Measurements from ENCODE around the gene MLH3. TPM values are rescaled to one million over a fixed set of nuclear protein-coding genes. Genes with fewer than 3 reads are reported as not detected.

Gene MLH3
- total RNA-seq, 1 experiment from 2014 or later, result 20.6 TPM

DNA sequence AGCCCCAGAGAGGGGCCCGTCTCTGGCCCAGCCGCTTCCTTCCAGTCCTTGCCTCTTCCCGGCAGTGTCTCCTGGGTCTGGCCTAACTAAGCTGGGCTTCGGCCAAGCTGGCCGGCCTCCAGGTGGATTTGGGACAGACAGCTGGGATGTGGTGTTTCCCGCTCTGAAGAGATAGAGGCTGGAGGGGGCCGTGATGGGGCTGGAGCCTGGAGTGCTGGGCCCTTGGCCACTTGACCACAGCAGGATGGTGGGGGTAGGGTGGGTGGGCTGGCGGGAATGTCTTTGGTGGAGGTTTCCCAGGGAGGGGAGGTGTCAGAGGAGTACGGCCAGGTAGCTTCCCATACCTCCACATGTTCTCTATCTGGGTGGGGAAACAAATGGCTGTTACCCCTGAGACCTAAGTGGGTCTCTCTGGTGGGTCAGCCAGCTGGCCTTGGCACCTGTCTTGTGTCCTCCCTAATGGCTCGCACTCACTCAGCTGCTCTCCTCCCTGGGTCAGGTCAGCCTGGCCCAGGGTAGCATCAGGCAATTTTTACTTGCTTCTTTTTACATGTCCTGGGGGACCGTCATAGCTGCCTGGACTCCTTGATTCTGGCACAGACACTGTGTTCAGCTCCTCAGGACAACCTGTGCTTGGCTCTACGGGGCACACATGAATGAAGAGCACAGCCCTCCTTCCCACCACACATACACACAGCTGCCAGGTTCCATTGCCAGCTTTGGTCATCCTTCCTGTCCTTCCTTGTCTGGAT, 76.0 kb downstream of the MLH3 start:
- H3K27me3 ChIP-seq (replicated peaks), result no peaks in the 10 kb centered on the region
- H3K4me3 ChIP-seq, result no peak overlapping the region
- no peak for DNase-seq (ENCODE audit: low read depth in 1 of 2, low spot score in 2 of 2)
- no peaks in the 10 kb centered on the region for H3K9me3 ChIP-seq (replicated peaks)
- no peak overlapping the region for H3K27ac ChIP-seq
- H3K36me3 ChIP-seq, result no peaks in the 10 kb centered on the region
- peaks cover 8% of the 10 kb centered on the region; the same call in 1 of the 2 replicates for H3K4me1 ChIP-seq (replicated peaks)

DNA sequence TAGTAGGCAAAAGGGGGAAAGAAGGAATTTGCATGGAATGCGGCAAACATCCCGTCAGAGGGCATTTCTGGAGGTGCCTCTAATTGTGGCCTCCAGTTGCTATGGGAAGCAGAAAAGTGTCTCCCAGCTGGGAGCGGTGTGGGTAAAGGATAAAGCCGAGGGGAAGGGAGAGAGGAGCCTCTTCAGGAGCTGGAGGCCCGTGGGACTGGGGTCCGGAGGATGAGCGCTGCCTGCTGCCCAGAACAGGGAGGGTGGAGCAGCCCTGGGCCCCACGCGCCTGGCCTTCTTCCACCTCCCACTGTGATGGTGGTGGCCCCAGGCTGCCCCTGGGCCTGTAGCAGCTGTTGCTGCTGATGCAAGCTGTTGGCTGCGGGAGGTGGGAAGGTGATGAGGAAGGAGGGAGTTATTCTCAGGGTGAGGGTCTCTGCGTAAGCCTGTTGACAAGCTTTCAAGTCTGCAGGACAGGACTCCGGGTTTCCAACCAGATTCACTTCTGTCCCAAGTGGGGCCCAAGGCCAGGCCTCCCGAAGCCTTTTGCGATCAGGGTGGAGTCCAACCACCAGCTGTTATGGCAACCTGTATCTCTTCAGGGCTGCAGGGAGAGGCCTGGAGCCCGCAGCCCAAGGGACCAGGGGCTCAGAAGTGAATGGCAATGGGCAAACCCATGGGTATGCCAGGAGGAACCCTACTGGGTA, 76.8 kb downstream of the MLH3 start:
- H3K36me3 ChIP-seq, result no peaks in the 10 kb centered on the region
- H3K4me3 ChIP-seq, result no peak overlapping the region
- no peak for DNase-seq (ENCODE audit: low read depth in 1 of 2, low spot score in 2 of 2)
- H3K4me1 ChIP-seq (replicated peaks), result peaks cover 5% of the 10 kb centered on the region; the same call in 1 of the 2 replicates
- H3K27ac ChIP-seq, result no peak overlapping the region
- H3K9me3 ChIP-seq (replicated peaks), result no peaks in the 10 kb centered on the region
- H3K27me3 ChIP-seq (replicated peaks), result no peaks in the 10 kb centered on the region

DNA sequence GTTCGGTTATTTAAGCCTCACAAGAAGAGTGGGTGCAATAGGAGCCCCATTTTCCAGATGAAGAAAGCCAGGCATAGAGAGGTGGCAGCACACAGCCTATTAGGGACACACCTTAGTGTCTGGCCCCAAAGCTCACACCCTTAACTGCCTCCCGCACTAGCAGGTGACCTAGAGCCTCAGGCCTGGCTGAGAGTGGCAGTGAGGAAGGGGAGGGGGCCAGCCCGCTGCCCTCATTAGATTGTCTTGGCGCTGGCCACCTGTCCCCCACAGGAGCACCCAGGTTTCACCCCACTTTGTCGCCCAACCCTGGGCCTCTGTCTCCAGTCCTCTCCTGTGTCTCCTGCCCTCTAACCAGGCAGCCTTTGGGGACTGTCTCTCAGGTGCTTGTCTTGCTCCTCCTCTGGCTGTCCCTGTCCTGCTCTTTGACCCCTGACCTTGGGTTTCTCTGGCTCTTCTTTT, 77.3 kb downstream of the MLH3 start:
- Histone ChIP-seq H3K4me3 (no peak overlapping the region), H3K9me3 (replicated peaks) (no peaks in the 10 kb centered on the region), H3K27me3 (replicated peaks) (no peaks in the 10 kb centered on the region), H3K4me1 (replicated peaks) (peaks cover 5% of the 10 kb centered on the region; the same call in 1 of the 2 replicates), H3K36me3 (no peaks in the 10 kb centered on the region), H3K27ac (no peak overlapping the region)
- DNase-seq (ENCODE audit: low read depth in 1 of 2, low spot score in 2 of 2), result no peak

DNA sequence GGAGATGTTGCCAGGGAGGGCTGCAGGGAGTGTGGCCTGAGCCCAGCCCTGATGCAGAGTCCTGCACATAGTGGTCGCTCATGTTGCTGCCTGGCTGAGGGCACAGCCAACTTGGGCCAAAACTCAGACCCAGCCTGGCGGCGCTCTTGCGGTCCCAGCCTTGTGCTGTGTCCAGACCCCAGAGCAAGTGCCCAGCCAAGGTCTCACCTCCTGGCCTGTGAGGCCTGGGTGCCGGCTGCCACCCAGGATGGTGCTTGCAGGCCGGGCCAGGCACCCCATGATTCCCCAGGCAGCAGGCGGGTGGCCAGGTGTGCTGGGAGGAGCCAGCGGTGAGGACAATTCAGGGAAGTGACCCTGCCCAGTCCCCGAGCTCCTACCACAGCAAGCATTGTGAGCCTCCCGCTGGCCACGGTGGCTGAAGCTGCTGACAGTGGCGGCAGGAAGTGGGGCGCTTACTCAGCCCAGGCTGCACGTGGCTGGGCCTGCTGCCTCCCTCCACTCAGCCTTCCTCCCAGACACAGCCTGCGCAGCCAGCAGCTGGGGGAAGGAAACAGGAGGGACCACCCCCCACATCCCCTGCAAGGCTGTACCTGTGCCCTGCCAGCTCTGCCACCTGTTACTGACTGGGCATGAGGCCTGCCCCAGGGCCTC, 78.1 kb downstream of the MLH3 start:
- Histone ChIP-seq H3K27ac (no peak overlapping the region), H3K36me3 (no peaks in the 10 kb centered on the region), H3K9me3 (replicated peaks) (no peaks in the 10 kb centered on the region), H3K27me3 (replicated peaks) (no peaks in the 10 kb centered on the region), H3K4me3 (no peak overlapping the region), H3K4me1 (replicated peaks) (peaks cover 5% of the 10 kb centered on the region; the same call in 1 of the 2 replicates)
- DNase-seq (ENCODE audit: low read depth in 1 of 2, low spot score in 2 of 2), result no peak

DNA sequence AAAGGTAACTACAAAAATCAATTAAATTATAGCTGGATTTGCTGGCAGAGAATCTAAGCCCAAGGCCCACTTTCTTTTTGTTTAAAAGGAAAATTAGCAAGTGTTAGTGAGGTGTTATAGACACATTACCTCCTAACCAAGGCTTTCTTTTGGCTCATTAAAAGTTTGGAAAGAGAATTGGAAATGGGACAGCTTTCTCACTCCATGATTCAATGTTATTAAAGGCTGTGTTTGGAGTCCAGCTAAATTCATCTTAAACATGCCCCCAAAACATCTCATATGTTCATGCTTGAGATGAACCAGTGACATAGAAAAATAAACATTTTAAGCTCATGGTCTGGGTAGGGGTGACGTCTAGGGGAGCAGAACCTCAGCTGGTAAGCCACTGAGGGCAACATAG, 82.5 kb downstream of the MLH3 start:
- Histone ChIP-seq H3K4me1 (replicated peaks) (peaks cover 12% of the 10 kb centered on the region; the same call in 1 of the 2 replicates), H3K27ac (no peak overlapping the region), H3K36me3 (no peaks in the 10 kb centered on the region), H3K4me3 (no peak overlapping the region), H3K27me3 (replicated peaks) (no peaks in the 10 kb centered on the region), H3K9me3 (replicated peaks) (no peaks in the 10 kb centered on the region)
- DNase-seq (ENCODE audit: low read depth in 1 of 2, low spot score in 2 of 2), result no peak

DNA sequence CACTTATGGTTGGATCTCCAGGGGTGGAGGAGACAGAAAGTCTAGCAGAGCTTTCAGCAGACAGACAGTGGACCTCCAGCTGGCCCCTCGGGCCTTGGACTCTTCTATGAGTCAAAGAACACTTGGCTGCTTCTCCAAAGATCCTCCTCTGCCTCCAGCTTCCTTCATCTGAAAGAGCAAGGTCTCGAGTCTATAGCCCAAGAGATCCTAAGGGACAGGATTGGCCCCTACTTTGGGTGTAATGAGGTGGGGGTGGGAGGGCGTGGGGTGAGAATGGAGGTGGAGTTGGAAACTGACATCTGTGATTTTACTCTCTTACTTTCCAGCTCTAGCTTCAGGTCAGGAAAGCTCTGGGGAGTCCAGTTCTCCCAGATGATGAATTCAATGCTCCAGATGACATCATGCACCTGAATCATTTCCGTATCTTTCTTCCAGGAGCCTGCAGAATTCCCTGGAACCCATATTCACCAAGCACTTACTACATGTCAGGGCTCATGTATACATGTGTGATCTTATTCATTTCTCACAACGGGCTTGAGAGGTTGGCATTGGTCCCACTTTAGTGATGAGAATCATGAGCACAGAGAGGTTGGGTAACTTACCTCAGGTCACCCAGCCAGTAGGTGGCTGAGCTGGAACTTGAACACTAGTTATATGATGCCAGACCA, 85.6 kb downstream of the MLH3 start:
- H3K36me3 ChIP-seq, result no peaks in the 10 kb centered on the region
- no peak overlapping the region for H3K4me3 ChIP-seq
- H3K9me3 ChIP-seq (replicated peaks), result no peaks in the 10 kb centered on the region
- no peaks in the 10 kb centered on the region for H3K27me3 ChIP-seq (replicated peaks)
- no peak overlapping the region for H3K27ac ChIP-seq
- no peak for DNase-seq (ENCODE audit: low read depth in 1 of 2, low spot score in 2 of 2)
- peaks cover 7% of the 10 kb centered on the region; the same call in 1 of the 2 replicates for H3K4me1 ChIP-seq (replicated peaks)

DNA sequence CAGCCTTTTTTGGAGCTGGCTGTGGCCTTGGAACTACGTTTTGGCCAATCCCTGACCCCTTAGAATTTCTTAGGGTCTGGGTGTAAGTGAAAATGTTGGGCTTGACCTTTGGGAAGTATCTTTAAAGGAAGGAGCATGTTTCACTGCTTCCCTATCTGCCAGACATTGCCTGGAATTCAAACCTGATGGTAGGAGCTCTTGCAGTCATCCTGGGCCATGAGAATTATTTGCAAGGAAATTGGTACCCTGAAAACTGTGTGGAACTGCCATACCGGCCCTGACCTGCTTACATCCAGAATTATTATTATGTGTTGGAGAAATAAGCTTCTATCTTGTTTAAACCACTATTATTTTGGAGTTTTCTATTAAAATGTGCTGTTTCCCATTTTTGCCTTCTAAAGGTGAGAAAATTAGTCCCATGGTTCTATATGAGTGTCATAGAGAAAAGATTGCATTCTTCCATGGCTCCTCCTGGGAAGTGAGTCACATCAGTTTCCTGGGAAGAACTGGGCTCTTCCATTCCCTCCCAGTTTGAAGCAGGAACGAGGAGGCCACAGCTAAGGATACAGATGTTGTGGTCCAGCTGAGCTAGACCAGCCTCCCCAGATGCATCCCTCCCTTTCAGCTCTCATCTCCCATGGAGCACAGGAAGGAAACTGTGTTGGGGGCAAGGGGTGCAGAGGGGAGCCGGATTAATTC, 86.3 kb downstream of the MLH3 start:
- Histone ChIP-seq H3K9me3 (replicated peaks) (no peaks in the 10 kb centered on the region), H3K36me3 (no peaks in the 10 kb centered on the region), H3K4me1 (replicated peaks) (peaks cover 7% of the 10 kb centered on the region; the same call in 1 of the 2 replicates), H3K27me3 (replicated peaks) (no peaks in the 10 kb centered on the region), H3K4me3 (no peak overlapping the region), H3K27ac (no peak overlapping the region)
- peak in 1 of 2 experiments; percentile 12 for DNase-seq (ENCODE audit: low read depth in 1 of 2, low spot score in 2 of 2)

Other genes starting within 250 kb of the MLH3 start
- gene PROX2, start 175.3 kb downstream of the MLH3 start, total RNA-seq (2014; rRNA removed; shearing (Covaris generic)), result not detected in 2 replicates
- gene DLST, start 169.6 kb downstream of the MLH3 start, total RNA-seq (2014; rRNA removed; shearing (Covaris generic)), result 28.4 and 34.9 TPM in 2 replicates
- gene RPS6KL1, start 128.2 kb downstream of the MLH3 start, total RNA-seq (2014; rRNA removed; shearing (Covaris generic)), result not detected in 2 replicates
- 0.79 and 1.6 TPM in 2 replicates for gene PGF, start 95.9 kb downstream of the MLH3 start, total RNA-seq (2014; rRNA removed; shearing (Covaris generic))
- 43.5 and 46.5 TPM in 2 replicates for gene EIF2B2, start 48.5 kb downstream of the MLH3 start, total RNA-seq (2014; rRNA removed; shearing (Covaris generic))
- gene ACYP1, start 12.6 kb upstream of the MLH3 start, total RNA-seq (2014; rRNA removed; shearing (Covaris generic)), result 11.5 and 29.5 TPM in 2 replicates
- gene ZC2HC1C, start 18.2 kb upstream of the MLH3 start, total RNA-seq (2014; rRNA removed; shearing (Covaris generic)), result 0.34 and 5.5 TPM in 2 replicates
- gene NEK9, start 75.6 kb upstream of the MLH3 start, total RNA-seq (2014; rRNA removed; shearing (Covaris generic)), result 15.3 and 26.1 TPM in 2 replicates
- gene TMED10, start 125.1 kb upstream of the MLH3 start, total RNA-seq (2014; rRNA removed; shearing (Covaris generic)), result 155 and 203 TPM in 2 replicates
- 6.6 and 7.9 TPM in 2 replicates for gene FOS, start 227.4 kb upstream of the MLH3 start, total RNA-seq (2014; rRNA removed; shearing (Covaris generic))